GM19240 (cell line): Measurements from ENCODE around the gene ZNF26.

ENCODE experiments used
- DNase-seq: peaks from one replicate; pipeline ENCODE4 v3.0.0; 2011; ENCODE audit warnings: low spot score; ENCODE audit not compliant: insufficient read length

ZNF26 gene

DNA sequence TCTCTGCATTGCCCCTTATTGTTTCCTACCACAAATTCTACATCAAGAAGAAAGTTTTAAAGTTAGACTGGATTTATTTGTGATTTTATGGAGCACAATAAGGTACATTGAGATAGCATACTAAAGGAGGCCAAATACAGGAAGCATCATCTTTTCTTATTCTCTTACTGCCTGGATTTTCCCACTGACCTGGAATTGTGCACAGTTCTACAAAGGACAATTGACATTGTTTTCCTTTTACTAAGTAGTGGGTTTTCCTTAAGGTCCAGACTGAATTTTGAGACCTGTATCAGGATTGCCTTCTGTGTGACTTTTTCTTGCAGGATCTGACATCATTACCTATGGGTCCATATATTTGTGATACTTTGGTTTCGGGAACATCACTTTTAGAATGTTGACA lies 75.8 kb downstream of the ZNF26 start:
- DNase-seq, result no peak

DNA sequence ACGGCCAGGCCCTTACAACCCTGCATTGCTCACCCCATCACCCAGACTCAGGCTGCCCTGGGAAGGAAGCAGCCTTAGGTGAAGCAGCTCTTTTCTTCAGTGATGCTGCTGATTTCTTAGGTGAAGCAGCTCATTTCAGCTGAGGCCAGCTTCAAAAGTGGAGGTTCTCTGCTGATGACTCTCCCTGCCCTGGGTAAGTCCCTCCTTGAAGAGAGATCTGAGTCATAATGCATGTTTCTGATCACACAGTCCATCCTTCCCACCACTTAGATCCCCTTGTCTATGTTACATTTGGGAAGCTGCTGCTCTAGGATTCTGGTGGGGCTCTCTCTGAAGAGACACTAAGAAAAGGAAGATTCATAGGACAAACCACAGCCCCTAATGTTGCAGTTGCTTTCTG lies 77.4 kb downstream of the ZNF26 start:
- no peak for DNase-seq

- DNase-seq, result no peak
These were observed 87.7 kb downstream of the ZNF26 start for GRCh38 chr12:133073836-133074235.
